A673 (cell line): ENCODE results near the gene PFN3. TPM values are rescaled to one million over a fixed set of nuclear protein-coding genes. Genes with fewer than 3 reads are reported as not detected.
A peak's percentile ranks its signal among the peaks of the same experiment; 100 is the strongest.

Source experiments
- BruUV-seq: library from RNA; stranded (reverse); fragments of 400-500 nt; replicated peaks from 2 replicates; lab custom pipeline; 2021; lab: Mats Ljungman, UMichigan
- CTCF ChIA-PET: fragments of 300-600 bp; sonication (Branson Sonifier 250); formaldehyde crosslinking; loops from one replicate; lab custom pipeline; 2022; ENCODE audit warnings: antibody characterized with exemption; lab: Charles Lee
- POLR2A ChIA-PET: fragments of 300-600 bp; sonication (Branson Sonifier 250); formaldehyde crosslinking; loops from one replicate; lab custom pipeline; 2022; ENCODE audit warnings: antibody characterized with exemption; ENCODE audit not compliant: low non-redundant PET; lab: Charles Lee
- DNase-seq: peaks from one replicate; pipeline ENCODE4 v3.0.0-alpha.2; 2015; ENCODE audit warnings: low spot score
- H3K27ac ChIP-seq: fragments of 200-600 bp; sonication (generic); 2 replicates; pipeline ENCODE4 v1.5.1; 2016; ENCODE audit warnings: mixed run types, low read depth, mild to moderate bottlenecking, mixed read lengths, antibody characterized with exemption, low read length; ENCODE audit not compliant: poor library complexity, severe bottlenecking
- H3K27me3 ChIP-seq: fragments of 200-600 bp; sonication (generic); replicated peaks from 2 replicates; pipeline ENCODE4 v1.6.1; 2017; ENCODE audit warnings: mixed run types, low read depth, mild to moderate bottlenecking, mixed read lengths, antibody characterized with exemption, low read length; ENCODE audit not compliant: insufficient read depth, poor library complexity
- H3K36me3 ChIP-seq: fragments of 200-600 bp; sonication (generic); 2 replicates; pipeline ENCODE4 v1.6.1; 2016; ENCODE audit warnings: mixed run types, mild to moderate bottlenecking, mixed read lengths, antibody characterized with exemption, low read length; ENCODE audit not compliant: insufficient read depth, poor library complexity, severe bottlenecking
- H3K4me1 ChIP-seq: fragments of 200-600 bp; sonication (generic); 2 replicates; pipeline ENCODE4 v1.6.1; 2017; ENCODE audit warnings: mixed run types, mild to moderate bottlenecking, mixed read lengths, antibody characterized with exemption, low read length; ENCODE audit not compliant: insufficient read depth, poor library complexity, severe bottlenecking
- H3K4me3 ChIP-seq: fragments of 200-600 bp; sonication (generic); 2 replicates; pipeline ENCODE4 v1.5.1; 2016; ENCODE audit warnings: low read depth, mixed run types, mild to moderate bottlenecking, mixed read lengths, low read length; ENCODE audit not compliant: poor library complexity, severe bottlenecking
- H3K9me3 ChIP-seq: fragments of 200-600 bp; sonication (generic); 2 replicates; pipeline ENCODE4 v1.6.1; 2016; ENCODE audit warnings: mixed run types, low read depth, mild to moderate bottlenecking, mixed read lengths, antibody characterized with exemption, low read length; ENCODE audit not compliant: poor library complexity, severe bottlenecking
- CTCF ChIP-seq: fragments of 300-800, 200-600 bp; sonication (generic); conservative IDR thresholded peaks from 2 replicates; pipeline ENCODE4 v1.5.1; 2017; ENCODE audit warnings: low read depth, mild to moderate bottlenecking, antibody characterized with exemption, low read length, moderate library complexity, mixed read lengths
- EZH2 ChIP-seq: fragments of 200-600 bp; sonication (generic); IDR thresholded peaks from 2 replicates; pipeline ENCODE4 v1.6.1; 2017; ENCODE audit warnings: borderline replicate concordance, low read depth, mild to moderate bottlenecking, mixed read lengths, antibody characterized with exemption, low read length; ENCODE audit not compliant: poor library complexity, severe bottlenecking
- intact Hi-C: fragments of 100-400 bp; cut with micrococcal nuclease; formaldehyde crosslinking; loops from one replicate; pipeline ENCODE4 v1.10.0; 2022; ENCODE audit not compliant: unreplicated experiment
- total RNA-seq: library from RNA; stranded (reverse); gene quantifications from 2 replicates; pipeline ENCODE4 v1.2.3, GENCODE V29; 2021

Gene PFN3
- total RNA-seq, 1 experiment from 2014 or later, result not detected

GRCh38 chr5:177447611-177448243, 47.3 kb upstream of the PFN3 start:
- Histone ChIP-seq H3K27me3 (no peaks in the 10 kb centered on the region), H3K9me3 (no peaks in the 10 kb centered on the region), H3K4me3 (no peak overlapping the region), H3K4me1 (peaks cover 4% of the 10 kb centered on the region), H3K27ac (no peak overlapping the region), H3K36me3 (no peaks in the 10 kb centered on the region)
- no peak for DNase-seq
- no peak for TF ChIP-seq CTCF
- no peak for TF ChIP-seq EZH2
- intact Hi-C loops, result loop anchor here (2.0 kb wide), 1 partner anchor 333 kb away; no protein-coding TSS in a partner anchor
- ChIA-PET POLR2A (no interaction called here), CTCF (interaction anchor here (0.7 kb wide), 1 partner anchor 65 kb away, joined by 3 read pairs; no protein-coding TSS in a partner anchor)
- no TSS peak for BruUV-seq

- no peaks in the 10 kb centered on the region for H3K9me3 ChIP-seq
- CTCF ChIA-PET, result interaction anchor here (0.7 kb wide), 1 partner anchor 64 kb away, joined by 3 read pairs; no protein-coding TSS in a partner anchor
- H3K4me3 ChIP-seq, result peak overlapping the region; percentile 66
- intact Hi-C loops, result no loop called here
- TF ChIP-seq EZH2, result no peak
- no peak for TF ChIP-seq CTCF
- peak; percentile 52 for DNase-seq
- POLR2A ChIA-PET, result no interaction called here
- H3K27ac ChIP-seq, result no peak overlapping the region
- no peaks in the 10 kb centered on the region for H3K27me3 ChIP-seq
- peaks cover 4% of the 10 kb centered on the region for H3K4me1 ChIP-seq
- no peaks in the 10 kb centered on the region for H3K36me3 ChIP-seq
- no TSS peak for BruUV-seq
These were observed 46.7 kb upstream of the PFN3 start for GRCh38 chr5:177447066-177447610.

GRCh38 chr5:177446200-177447065, 46.0 kb upstream of the PFN3 start, which contains the start of gene PRR7:
PRR7 (plus strand) TSS chr5:177446814; CDS start chr5:177455068, 8,254 bp downstream.
- peak within 1 kb of the TSS; percentile 66 for H3K4me3 ChIP-seq
- H3K9me3 ChIP-seq, result no peaks in the 10 kb centered on the region
- TF ChIP-seq CTCF (no peak), EZH2 (no peak)
- intact Hi-C loops, result no loop called here
- ChIA-PET POLR2A (no interaction called here), CTCF (no interaction called here)
- no peaks in the 10 kb centered on the region for H3K36me3 ChIP-seq
- no TSS peak for BruUV-seq
- peak within 1 kb of the TSS; percentile 16 for H3K27ac ChIP-seq
- peak; percentile 75 for DNase-seq
- H3K27me3 ChIP-seq, result no peaks in the 10 kb centered on the region
- peaks cover 4% of the 10 kb centered on the region for H3K4me1 ChIP-seq
